Osteoblast (primary cell): ENCODE data around the gene P2RX3. TPM values are rescaled to one million over a fixed set of nuclear protein-coding genes. Genes with fewer than 3 reads are reported as not detected.

Source experiments
- DNase-seq: peaks from one replicate; pipeline ENCODE4 v3.0.0; 2011; ENCODE audit warnings: low spot score, mixed read lengths; ENCODE audit not compliant: insufficient read length; ENCODE audit errors: missing footprints
- H2AFZ ChIP-seq: 2 replicates; pipeline ENCODE4 v1.6.0; 2011; ENCODE audit warnings: mild to moderate bottlenecking, low read length
- H3K27ac ChIP-seq: 2 replicates; pipeline ENCODE4 v1.5.1; 2011; ENCODE audit warnings: mild to moderate bottlenecking, low read depth, low read length, moderate library complexity
- H3K27me3 ChIP-seq: 2 replicates; pipeline ENCODE4 v1.6.0; 2012; ENCODE audit warnings: mild to moderate bottlenecking, control low read depth, inconsistent platforms, low read length, moderate library complexity; ENCODE audit not compliant: insufficient read depth
- H3K36me3 ChIP-seq: 2 replicates; pipeline ENCODE4 v1.5.1; 2011; ENCODE audit warnings: mild to moderate bottlenecking, low read length, control low read depth, moderate library complexity; ENCODE audit not compliant: insufficient read depth
- H3K4me1 ChIP-seq: 2 replicates; pipeline ENCODE4 v1.5.1; 2011; ENCODE audit warnings: mild to moderate bottlenecking, low read length, control low read depth, moderate library complexity; ENCODE audit not compliant: insufficient read depth
- H3K4me2 ChIP-seq: 2 replicates; pipeline ENCODE4 v1.6.0; 2011; ENCODE audit warnings: mild to moderate bottlenecking, low read length; ENCODE audit not compliant: insufficient read depth
- H3K4me3 ChIP-seq: fragments of 200-600 bp; sonication (generic); 3 replicates; pipeline ENCODE4 v1.5.1; 2012; ENCODE audit warnings: mild to moderate bottlenecking, low read length, inconsistent platforms; ENCODE audit not compliant: insufficient read depth
- H3K79me2 ChIP-seq: 2 replicates; pipeline ENCODE4 v1.6.0; 2012; ENCODE audit warnings: mild to moderate bottlenecking, low read length, control low read depth, inconsistent platforms; ENCODE audit not compliant: insufficient read depth
- H3K9me3 ChIP-seq: 2 replicates; pipeline ENCODE4 v1.5.1; 2011; ENCODE audit warnings: low read depth, low read length, control low read depth
- H4K20me1 ChIP-seq: 2 replicates; pipeline ENCODE4 v1.6.0; 2012; ENCODE audit warnings: mild to moderate bottlenecking, low read length, control low read depth; ENCODE audit not compliant: insufficient read depth
- CTCF ChIP-seq: IDR thresholded peaks from 2 replicates; pipeline ENCODE4 v1.5.1; 2011; ENCODE audit warnings: mild to moderate bottlenecking, low read depth, low read length, moderate library complexity; ENCODE audit errors: extremely low read depth
- total RNA-seq: library from RNA; depleted of rRNA; stranded (reverse); fragments of >200 nt; gene quantifications from 2 replicates; pipeline ENCODE4 v1.2.3, GENCODE V29; 2012

Gene P2RX3
- total RNA-seq, 1 donor: not detected

DNA sequence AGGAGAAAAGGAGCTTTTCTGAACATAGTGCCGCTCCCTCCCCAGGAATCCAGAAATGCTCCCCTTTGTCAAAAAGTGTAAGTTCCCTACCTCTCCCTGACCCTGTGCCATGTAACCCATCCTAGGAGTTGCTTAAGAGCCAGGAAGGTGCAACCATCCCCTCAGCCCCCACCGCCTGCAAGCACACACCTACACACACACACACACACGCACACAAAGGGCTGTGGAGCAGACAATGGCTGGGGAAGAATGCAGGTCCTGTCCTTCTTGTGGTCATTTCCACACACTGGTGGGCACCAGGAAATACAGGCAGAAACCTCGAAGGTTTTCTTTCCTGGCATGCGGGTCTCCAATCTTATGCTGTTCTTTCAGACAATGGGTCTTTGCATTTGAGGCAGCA is 1.2 kb downstream of the P2RX3 start:
- Histone ChIP-seq H4K20me1 (no peaks in the 10 kb centered on the region), H3K79me2 (peaks cover 22% of the 10 kb centered on the region), H2AFZ (no peak overlapping the region), H3K4me2 (no peak overlapping the region), H3K4me3 (no peak overlapping the region), H3K9me3 (no peaks in the 10 kb centered on the region), H3K4me1 (peaks cover 16% of the 10 kb centered on the region), H3K36me3 (peaks cover under 1% of the 10 kb centered on the region), H3K27ac (no peak overlapping the region), H3K27me3 (peaks cover 18% of the 10 kb centered on the region)
- peak; percentile 71 for DNase-seq
- no peak for TF ChIP-seq CTCF

DNA sequence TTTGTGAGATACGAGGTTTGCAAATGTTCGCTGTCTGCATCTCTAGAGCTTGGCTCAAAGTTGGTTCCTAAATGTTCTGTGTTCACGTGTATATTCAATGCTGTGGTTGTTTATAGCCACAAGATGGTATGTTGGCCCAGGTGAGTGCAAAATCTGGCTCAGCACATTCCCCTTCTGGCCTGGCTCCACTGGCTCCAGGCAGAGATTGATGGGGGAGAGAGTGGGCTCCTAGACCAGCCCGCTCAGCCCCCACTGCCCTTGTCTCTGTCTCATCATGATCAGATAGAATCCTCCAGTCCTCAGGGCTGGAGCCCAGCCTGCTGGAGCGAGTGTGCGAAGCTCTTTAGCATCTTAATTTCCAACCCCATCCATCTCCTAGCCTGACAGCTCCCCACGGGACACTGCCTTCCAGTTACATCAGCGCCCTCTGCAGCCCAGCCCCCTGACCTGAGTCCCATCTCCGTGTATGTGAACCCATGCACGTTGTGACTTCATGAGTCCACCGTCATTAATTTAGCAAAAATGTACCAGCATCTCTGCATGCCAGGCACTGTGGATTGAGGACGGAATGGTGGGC is 2.0 kb downstream of the P2RX3 start:
- DNase-seq: peak; percentile 65
- Histone ChIP-seq H3K4me2 (no peak overlapping the region), H3K27me3 (peaks cover 18% of the 10 kb centered on the region), H2AFZ (no peak overlapping the region), H3K27ac (no peak overlapping the region), H3K9me3 (no peaks in the 10 kb centered on the region), H4K20me1 (no peaks in the 10 kb centered on the region), H3K36me3 (no peaks in the 10 kb centered on the region), H3K79me2 (peaks cover 14% of the 10 kb centered on the region), H3K4me3 (no peak overlapping the region), H3K4me1 (peaks cover 8% of the 10 kb centered on the region)
- TF ChIP-seq CTCF: peak; percentile 18

- no peaks in the 10 kb centered on the region for H3K9me3 ChIP-seq
- peaks cover 2% of the 10 kb centered on the region for H3K79me2 ChIP-seq
These were observed 3.2 kb downstream of the P2RX3 start for GRCh38 chr11:57341250-57341808.

More at GRCh38 chr11:57341250-57341808, 3.2 kb downstream of the P2RX3 start:
- no peak overlapping the region for H2AFZ ChIP-seq
- no peak overlapping the region for H3K4me3 ChIP-seq
- no peak overlapping the region for H3K4me2 ChIP-seq
- no peak for TF ChIP-seq CTCF
- H3K27ac ChIP-seq: no peak overlapping the region
- peaks cover 18% of the 10 kb centered on the region for H3K27me3 ChIP-seq
- H3K36me3 ChIP-seq: no peaks in the 10 kb centered on the region
- H3K4me1 ChIP-seq: peaks cover 2% of the 10 kb centered on the region
- H4K20me1 ChIP-seq: no peaks in the 10 kb centered on the region
- DNase-seq: peak; percentile 63
